Mesodermal cell (in vitro differentiated cells): ENCODE measurements around the gene ZFP28.

Experiments
- H3K27ac ChIP-seq: 2 replicates; pipeline ENCODE4 v1.7.0; 2013; ENCODE audit warnings: mild to moderate bottlenecking, low read depth, low read length, moderate library complexity; ENCODE audit not compliant: severe bottlenecking
- H3K36me3 ChIP-seq: 2 replicates; pipeline ENCODE4 v1.7.1; 2013; ENCODE audit warnings: mild to moderate bottlenecking, low read length, moderate library complexity; ENCODE audit not compliant: control insufficient read depth, insufficient read depth
- H3K4me1 ChIP-seq: one replicate; pipeline ENCODE4 v1.7.1; 2013; ENCODE audit warnings: mild to moderate bottlenecking, low read length; ENCODE audit not compliant: insufficient read depth, control insufficient read depth, poor library complexity, severe bottlenecking
- H3K4me3 ChIP-seq: 2 replicates; pipeline ENCODE4 v1.7.0; 2013; ENCODE audit warnings: low read length, control low read depth, mild to moderate bottlenecking; ENCODE audit not compliant: insufficient read depth, poor library complexity, severe bottlenecking; ENCODE audit errors: extremely low read depth
- H3K9me3 ChIP-seq: 2 replicates; pipeline ENCODE4 v1.7.1; 2013; ENCODE audit warnings: mild to moderate bottlenecking, low read length, moderate library complexity; ENCODE audit not compliant: control insufficient read depth
- WGBS, 2 experiments: methylation state at CpG; one replicate each; pipeline ENCODE4 v1.1.5; 2013; ENCODE audit warnings: missing lambda C conversion rate in 2 of 2; ENCODE audit not compliant: insufficient coverage in 2 of 2; 5-methylcytosine and 5-hydroxymethylcytosine counted together

ZFP28 gene

GRCh38 chr19:56554272-56554869, 15.6 kb downstream of the ZFP28 start:
- Histone ChIP-seq H3K9me3 (peaks cover 65% of the 10 kb centered on the region), H3K36me3 (peaks cover 37% of the 10 kb centered on the region), H3K27ac (no peak overlapping the region), H3K4me1 (no peaks in the 10 kb centered on the region), H3K4me3 (no peak overlapping the region)
- 0 to 71% methylated on average over 1 of the region's 6 CpGs for WGBS, 2 experiments

- peaks cover 40% of the 10 kb centered on the region for H3K9me3 ChIP-seq
- no peak overlapping the region for H3K27ac ChIP-seq
Observed at GRCh38 chr19:56562766-56563165, 24.0 kb downstream of the ZFP28 start.

GRCh38 chr19:56566904-56567273, 28.1 kb downstream of the ZFP28 start:
- H3K4me3 ChIP-seq: peak overlapping the region; percentile 89
- H3K27ac ChIP-seq: no peak overlapping the region
- peaks cover 57% of the 10 kb centered on the region for H3K9me3 ChIP-seq
- 5 to 6% methylated on average over 22 to 23 of the region's 23 CpGs for WGBS, 2 experiments
- no peaks in the 10 kb centered on the region for H3K4me1 ChIP-seq
- peaks cover 33% of the 10 kb centered on the region for H3K36me3 ChIP-seq

More at GRCh38 chr19:56562766-56563165, 24.0 kb downstream of the ZFP28 start:
- Histone ChIP-seq H3K4me1 (no peaks in the 10 kb centered on the region), H3K36me3 (no peaks in the 10 kb centered on the region), H3K4me3 (no peak overlapping the region)
- 100% methylated on average over 1 of the region's 2 CpGs for whole genome bisulfite sequencing, 2 experiments

GRCh38 chr19:56567274-56568120, 28.7 kb downstream of the ZFP28 start, which contains the start of gene ZNF470:
Gene ZNF470, plus strand, starts transcription at chr19:56567468. Its CDS starts 2,844 bp downstream, at chr19:56570312.
- H3K27ac ChIP-seq: peak within 1 kb of the TSS; percentile 29
- no peaks in the 10 kb centered on the region for H3K4me1 ChIP-seq
- H3K36me3 ChIP-seq: peaks cover 38% of the 10 kb centered on the region
- H3K4me3 ChIP-seq: peak within 1 kb of the TSS; percentile 89
- WGBS, 2 experiments: 4 to 7% methylated on average over 36 to 62 of the region's 66 CpGs
- peaks cover 59% of the 10 kb centered on the region for H3K9me3 ChIP-seq

GRCh38 chr19:56572589-56572988, 33.8 kb downstream of the ZFP28 start:
- H3K36me3 ChIP-seq: peaks cover 78% of the 10 kb centered on the region
- no peak overlapping the region for H3K4me3 ChIP-seq
- H3K27ac ChIP-seq: no peak overlapping the region
- H3K9me3 ChIP-seq: peaks cover 75% of the 10 kb centered on the region
- H3K4me1 ChIP-seq: no peaks in the 10 kb centered on the region
- WGBS, 2 experiments: no CpG with 5 or more reads among the region's 2 CpGs

- H3K27ac ChIP-seq: no peak overlapping the region
- peaks cover 75% of the 10 kb centered on the region for H3K9me3 ChIP-seq
- 100% methylated on average over 1 of the region's 3 CpGs; no CpG with 5 or more reads in 1 of the 2 experiments for WGBS, 2 experiments
- H3K4me3 ChIP-seq: no peak overlapping the region
- peaks cover 80% of the 10 kb centered on the region for H3K36me3 ChIP-seq
- H3K4me1 ChIP-seq: no peaks in the 10 kb centered on the region
Observed at GRCh38 chr19:56573914-56574313, 35.2 kb downstream of the ZFP28 start.

- H3K27ac ChIP-seq: no peak overlapping the region
- no peaks in the 10 kb centered on the region for H3K4me1 ChIP-seq
- no peak overlapping the region for H3K4me3 ChIP-seq
- peaks cover 80% of the 10 kb centered on the region for H3K9me3 ChIP-seq
- WGBS, 2 experiments: 93 to 95% methylated on average over 9 to 10 of the region's 11 CpGs
- H3K36me3 ChIP-seq: peaks cover 46% of the 10 kb centered on the region
Observed at GRCh38 chr19:56577719-56578602, 39.2 kb downstream of the ZFP28 start.

GRCh38 chr19:56594446-56594782, 55.7 kb downstream of the ZFP28 start:
- Histone ChIP-seq H3K27ac (no peak overlapping the region), H3K9me3 (peaks cover 60% of the 10 kb centered on the region), H3K4me3 (peak overlapping the region; percentile 92), H3K4me1 (peaks cover 4% of the 10 kb centered on the region), H3K36me3 (peaks cover 29% of the 10 kb centered on the region)
- 77 to 79% methylated on average over 4 of the region's 4 CpGs for WGBS, 2 experiments

- peaks cover 54% of the 10 kb centered on the region for H3K9me3 ChIP-seq
- H3K4me3 ChIP-seq: peak within 1 kb of the TSS; percentile 92
- no peak within 1 kb of the TSS for H3K27ac ChIP-seq
- WGBS, 2 experiments: 1% methylated on average over 37 to 44 of the region's 52 CpGs
- H3K36me3 ChIP-seq: peaks cover 29% of the 10 kb centered on the region
- H3K4me1 ChIP-seq: peaks cover 4% of the 10 kb centered on the region
Observed at GRCh38 chr19:56594783-56595547, 56.2 kb downstream of the ZFP28 start, which contains the start of gene ZNF71. Gene ZNF71, plus strand, starts transcription at chr19:56595302. Its CDS starts 6,257 bp downstream, at chr19:56601559.

GRCh38 chr19:56595548-56595899, 56.8 kb downstream of the ZFP28 start:
- Histone ChIP-seq H3K27ac (no peak overlapping the region), H3K4me3 (peak overlapping the region; percentile 92), H3K9me3 (peaks cover 49% of the 10 kb centered on the region), H3K36me3 (peaks cover 29% of the 10 kb centered on the region), H3K4me1 (peaks cover 4% of the 10 kb centered on the region)
- WGBS, 2 experiments: 0 to 2% methylated on average over 4 of the region's 4 CpGs
